GM23338 (cell line): ENCODE data around the gene BRI3. TPM values are rescaled to one million over a fixed set of nuclear protein-coding genes. Genes with fewer than 3 reads are reported as not detected.

ENCODE experiments used
- ATAC-seq: fragments of 200-7000 bp; cut with Tn5 transposase; 3 replicates; pipeline ENCODE4 v1.9.1; 2020
- DNase-seq: peaks from one replicate; pipeline ENCODE4 v3.0.0-alpha.2; 2015; ENCODE audit warnings: low spot score
- H2AFZ ChIP-seq: fragments of 200-600 bp; sonication (generic); 2 replicates; pipeline ENCODE4 v1.8.0; 2016; ENCODE audit warnings: antibody characterized with exemption, mild to moderate bottlenecking, moderate library complexity
- H3F3A ChIP-seq: fragments of 200-600 bp; sonication (generic); replicated peaks from 2 replicates; pipeline ENCODE4 v1.8.0; 2017; ENCODE audit warnings: antibody characterized with exemption, mixed run types, low read depth
- H3K27ac ChIP-seq: fragments of 200-600 bp; sonication (generic); 2 replicates; pipeline ENCODE4 v1.6.1; 2016; ENCODE audit warnings: low read depth
- H3K27me3 ChIP-seq: fragments of 200-600 bp; sonication (generic); 2 replicates; pipeline ENCODE4 v1.8.0; 2016; ENCODE audit warnings: mild to moderate bottlenecking, mixed run types, moderate library complexity; ENCODE audit not compliant: insufficient read depth
- H3K36me3 ChIP-seq: fragments of 200-600 bp; sonication (generic); 2 replicates; pipeline ENCODE4 v1.8.0; 2016; ENCODE audit warnings: mild to moderate bottlenecking; ENCODE audit not compliant: insufficient read depth
- H3K4me1 ChIP-seq: fragments of 200-600 bp; sonication (generic); 2 replicates; pipeline ENCODE4 v1.8.0; 2016; ENCODE audit warnings: mild to moderate bottlenecking, moderate library complexity; ENCODE audit not compliant: insufficient read depth
- H3K4me2 ChIP-seq: fragments of 200-600 bp; sonication (generic); 2 replicates; pipeline ENCODE4 v1.7.1; 2017; ENCODE audit warnings: mixed run types
- H3K4me3 ChIP-seq: fragments of 200-600 bp; sonication (generic); 2 replicates; pipeline ENCODE4 v1.6.1; 2016; ENCODE audit warnings: mixed run types
- H3K79me2 ChIP-seq: fragments of 200-600 bp; sonication (generic); replicated peaks from 2 replicates; pipeline ENCODE4 v1.8.0; 2017; ENCODE audit warnings: mild to moderate bottlenecking; ENCODE audit not compliant: insufficient read depth
- H3K9me2 ChIP-seq: fragments of 200-600 bp; sonication (generic); 2 replicates; pipeline ENCODE4 v1.8.0; 2017; ENCODE audit not compliant: insufficient read depth
- H4K20me1 ChIP-seq: fragments of 200-600 bp; sonication (generic); replicated peaks from 2 replicates; pipeline ENCODE4 v1.8.0; 2017; ENCODE audit warnings: mild to moderate bottlenecking; ENCODE audit not compliant: insufficient read depth
- H3K27ac Mint-ChIP-seq: 2 replicates; pipeline ENCODE4 v1.8.0; 2020; ENCODE audit warnings: inconsistent platforms, mild to moderate bottlenecking, moderate library complexity, mixed read lengths
- H3K27me3 Mint-ChIP-seq: 3 replicates; pipeline ENCODE4 v1.8.0; 2022; ENCODE audit warnings: low read depth, mild to moderate bottlenecking, moderate library complexity, mixed read lengths, inconsistent platforms; ENCODE audit not compliant: insufficient read depth, poor library complexity
- H3K36me3 Mint-ChIP-seq: 3 replicates; pipeline ENCODE4 v1.8.0; 2021; ENCODE audit warnings: low read depth, mild to moderate bottlenecking, inconsistent platforms, moderate library complexity, mixed read lengths
- H3K4me1 Mint-ChIP-seq: 3 replicates; pipeline ENCODE4 v1.8.0; 2020; ENCODE audit warnings: mild to moderate bottlenecking, inconsistent platforms, mixed read lengths
- H3K4me3 Mint-ChIP-seq: 3 replicates; pipeline ENCODE4 v1.8.0; 2021; ENCODE audit warnings: moderate library complexity, mild to moderate bottlenecking, inconsistent platforms, mixed read lengths
- H3K9me3 Mint-ChIP-seq: 3 replicates; pipeline ENCODE4 v1.8.0; 2020; ENCODE audit warnings: moderate library complexity, mild to moderate bottlenecking, inconsistent platforms, mixed read lengths
- CREB1 ChIP-seq: fragments of 250-450 bp; sonication (Bioruptor Pico); IDR thresholded peaks from 2 replicates; pipeline ENCODE4 v1.5.0; 2020; ENCODE audit warnings: low read depth, mild to moderate bottlenecking, moderate library complexity
- CTCF ChIP-seq, 2 experiments: fragments of 200-600 bp in 1 of 2; sonication (generic) in 1 of 2; conservative IDR thresholded peaks; 2 replicates each; pipeline versions ENCODE4 v1.5.1 to v1.6.1; 2016 to 2017; ENCODE audit warnings: antibody characterized with exemption in 2 of 2, low read depth in 2 of 2, mild to moderate bottlenecking in 2 of 2, moderate library complexity in 1 of 2
- EZH2 ChIP-seq: fragments of 200-600 bp; sonication (generic); IDR thresholded peaks from one replicate; pipeline ENCODE4 v1.8.0; 2017; ENCODE audit warnings: antibody characterized with exemption, mild to moderate bottlenecking, low read depth; ENCODE audit not compliant: unreplicated experiment
- EZH2phosphoT487 ChIP-seq: fragments of 200-600 bp; sonication (generic); IDR thresholded peaks from one replicate; pipeline ENCODE4 v1.8.1; 2018; ENCODE audit warnings: antibody characterized with exemption; ENCODE audit not compliant: unreplicated experiment
- NANOG ChIP-seq: IDR thresholded peaks from 2 replicates; pipeline ENCODE4 v1.6.1; 2016; ENCODE audit warnings: antibody characterized with exemption, borderline replicate concordance
- REST ChIP-seq: IDR thresholded peaks from one replicate; pipeline ENCODE4 v1.6.1; 2018; ENCODE audit warnings: antibody characterized with exemption; ENCODE audit not compliant: unreplicated experiment
- STAT1 ChIP-seq: IDR thresholded peaks from one replicate; pipeline ENCODE4 v1.6.1; 2016; ENCODE audit warnings: antibody characterized with exemption; ENCODE audit not compliant: unreplicated experiment
- ZNF114 ChIP-seq: fragments of 250-450 bp; sonication (Bioruptor Pico); IDR thresholded peaks from 2 replicates; pipeline ENCODE4 v1.5.0; 2020; ENCODE audit warnings: mild to moderate bottlenecking, moderate library complexity
- ZNF331 ChIP-seq: fragments of 250-450 bp; sonication (Bioruptor Pico); IDR thresholded peaks from 2 replicates; pipeline ENCODE4 v1.5.0; 2020; ENCODE audit warnings: low read depth, mild to moderate bottlenecking, moderate library complexity
- ZNF462 ChIP-seq: fragments of 250-450 bp; sonication (Bioruptor Pico); IDR thresholded peaks from 2 replicates; pipeline ENCODE4 v1.5.0; 2020; ENCODE audit warnings: mild to moderate bottlenecking, moderate library complexity
- polyA plus RNA-seq: library from polyadenylated mRNA; unstranded; fragments of >200 nt; fragmentation: Nextera tagmentation; extraction: Ambion mirVana; gene quantifications from 2 replicates; pipeline ENCODE4 v1.2.1, GENCODE V29; 2016
- total RNA-seq: library from RNA; depleted of rRNA; stranded (reverse); fragments of >200 nt; shearing (Covaris generic); gene quantifications from 2 replicates; pipeline ENCODE4 v1.2.3, GENCODE V29; 2014

Gene BRI3
- total and polyA plus RNA-seq, 2 experiments from 2014 or later: 21.7 to 66.1 TPM

GRCh38 chr7:98254951-98255610 lies 26.4 kb upstream of the BRI3 start:
- no peaks in the 10 kb centered on the region for H3K36me3 ChIP-seq
- H3K36me3 Mint-ChIP-seq: no peaks in the 10 kb centered on the region; the same call in 2 of the 3 replicates
- no peaks in the 10 kb centered on the region for H3K27me3 ChIP-seq
- ATAC-seq (no peak), DNase-seq (no peak)
- H2AFZ ChIP-seq: no peak overlapping the region
- no peaks in the 10 kb centered on the region for H3K9me3 Mint-ChIP-seq
- TF ChIP-seq ZNF462 (CRISPR knock-in tag): no peak
- no peak for TF ChIP-seq REST
- TF ChIP-seq ZNF114 (CRISPR knock-in tag): no peak
- TF ChIP-seq CTCF (conservative IDR thresholded peaks at IDR 0.05; ENCODE audit: low read depth in 2 of 2): no peak
- no peak for TF ChIP-seq EZH2phosphoT487
- no peak for TF ChIP-seq EZH2
- TF ChIP-seq NANOG: no peak
- no peak for TF ChIP-seq ZNF331 (CRISPR knock-in tag)
- TF ChIP-seq STAT1: no peak
- TF ChIP-seq CREB1 (CRISPR knock-in tag): no peak
- peaks cover 14% of the 10 kb centered on the region; the same call in 1 of the 2 replicates for H3F3A ChIP-seq
- peak overlapping the region; percentile 26; the same call in 1 of the 2 replicates for H3K27ac ChIP-seq
- peaks cover 19% of the 10 kb centered on the region for H3K4me1 ChIP-seq
- peaks cover 11% of the 10 kb centered on the region for H3K79me2 ChIP-seq
- peaks cover 7% of the 10 kb centered on the region for H3K27me3 Mint-ChIP-seq
- peaks cover 6% of the 10 kb centered on the region; the same call in 1 of the 2 replicates for H4K20me1 ChIP-seq
- no peak overlapping the region for H3K4me2 ChIP-seq
- no peak overlapping the region for H3K4me3 Mint-ChIP-seq
- H3K4me1 Mint-ChIP-seq: peaks cover 12% of the 10 kb centered on the region; the same call in 2 of the 3 replicates
- no peaks in the 10 kb centered on the region for H3K9me2 ChIP-seq
- H3K27ac Mint-ChIP-seq: no peak overlapping the region
- no peak overlapping the region for H3K4me3 ChIP-seq
